CD4-positive, alpha-beta T cell treated with Interleukin-4 for 1 hour (primary cell): Measurements from ENCODE around the gene UBA1.

Experiments used
- DNase-seq, 2 donors: peaks; one replicate each; pipeline ENCODE4 v3.0.0-alpha.2; 2020 to 2022

Gene UBA1

GRCh38 chrX:47193475-47194193, at the start of gene UBA1:
Gene UBA1, plus strand, starts transcription at chrX:47193829. Its CDS starts 4,974 bp downstream, at chrX:47198803.
- DNase-seq = peak; percentile 95 to 98

DNA sequence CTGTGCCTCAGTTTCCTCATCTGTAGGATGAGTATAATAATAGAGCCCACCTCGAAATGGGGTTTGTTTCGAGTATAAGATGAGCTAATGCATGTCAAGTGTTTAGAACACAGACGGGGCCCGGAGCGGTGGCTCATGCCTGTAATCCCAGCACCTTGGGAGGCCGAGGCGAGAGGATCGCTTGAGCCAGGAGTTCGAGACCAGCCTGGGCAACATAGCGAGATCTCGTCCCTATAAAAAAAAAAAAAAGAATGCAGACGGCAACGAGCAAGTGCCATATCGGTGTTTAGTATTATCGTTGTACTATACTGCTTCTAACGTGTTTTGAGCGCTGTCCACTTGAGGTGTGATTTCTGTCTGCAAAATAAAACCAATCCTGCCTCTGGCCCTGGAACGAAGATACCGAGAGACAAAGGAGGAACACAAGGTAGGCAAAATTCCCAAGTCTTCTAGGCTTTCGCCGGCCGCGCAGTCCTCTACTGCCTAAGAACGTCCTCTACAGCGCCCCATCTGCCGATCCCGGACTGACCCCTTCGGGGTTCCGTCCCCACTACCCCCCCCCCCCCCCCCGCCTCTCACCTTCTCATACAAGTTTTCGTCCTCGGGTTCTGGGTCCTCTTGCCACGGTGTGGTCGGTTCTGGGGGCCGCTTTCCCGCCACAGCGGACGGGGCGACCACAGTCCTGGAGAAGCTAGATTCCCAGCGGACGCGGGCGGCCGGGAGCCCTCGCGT, 49.6 kb upstream of the UBA1 start:
- DNase-seq = peak in 1 of 2 donors; percentile 32

- DNase-seq = peak; percentile 94 to 95
Observed at GRCh38 chrX:47144626-47145394, 48.8 kb upstream of the UBA1 start, which contains the start of the genes NDUFB11 and RBM10. Gene NDUFB11, minus strand, starts transcription at chrX:47144702. Its CDS starts 23 bp downstream, at chrX:47144679. Gene RBM10, plus strand, starts transcription at chrX:47145221. Its CDS starts 2,261 bp downstream, at chrX:47147482.

DNA sequence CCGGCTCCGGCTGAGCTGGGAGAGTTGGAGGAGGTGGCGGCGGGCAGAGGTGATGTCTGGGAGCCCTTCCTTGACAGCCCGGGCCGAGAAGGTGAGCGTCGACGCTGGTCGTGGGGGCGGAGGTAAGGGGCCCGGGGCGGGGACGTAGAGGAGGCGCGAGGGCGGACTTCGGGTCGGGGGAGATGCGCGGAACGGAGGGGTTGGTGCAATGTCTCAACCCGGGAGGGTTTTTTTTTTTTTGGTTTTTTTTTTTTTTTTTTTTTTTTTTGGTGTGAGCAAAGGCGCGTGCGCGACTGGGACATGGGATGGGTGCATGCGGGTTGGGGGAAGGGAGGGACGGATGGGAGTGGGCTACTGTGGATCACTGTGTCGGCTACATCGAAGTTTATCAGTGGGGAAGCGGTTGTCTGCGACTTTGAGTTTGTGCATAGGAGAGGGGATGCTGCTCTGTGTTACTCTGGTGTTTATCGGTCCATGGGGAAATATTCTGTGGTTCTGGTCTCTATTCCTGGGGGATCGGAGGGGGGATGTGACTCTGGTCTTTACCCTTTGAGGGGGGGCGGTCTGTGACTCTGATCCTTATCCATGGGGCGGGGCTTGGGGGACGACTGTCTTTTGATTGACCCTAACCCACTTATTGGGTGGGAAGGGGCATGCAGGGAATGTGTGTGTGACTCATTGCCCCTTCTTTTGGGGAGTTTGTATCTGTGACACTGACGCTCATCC, 48.1 kb upstream of the UBA1 start:
- DNase-seq = no peak

DNA sequence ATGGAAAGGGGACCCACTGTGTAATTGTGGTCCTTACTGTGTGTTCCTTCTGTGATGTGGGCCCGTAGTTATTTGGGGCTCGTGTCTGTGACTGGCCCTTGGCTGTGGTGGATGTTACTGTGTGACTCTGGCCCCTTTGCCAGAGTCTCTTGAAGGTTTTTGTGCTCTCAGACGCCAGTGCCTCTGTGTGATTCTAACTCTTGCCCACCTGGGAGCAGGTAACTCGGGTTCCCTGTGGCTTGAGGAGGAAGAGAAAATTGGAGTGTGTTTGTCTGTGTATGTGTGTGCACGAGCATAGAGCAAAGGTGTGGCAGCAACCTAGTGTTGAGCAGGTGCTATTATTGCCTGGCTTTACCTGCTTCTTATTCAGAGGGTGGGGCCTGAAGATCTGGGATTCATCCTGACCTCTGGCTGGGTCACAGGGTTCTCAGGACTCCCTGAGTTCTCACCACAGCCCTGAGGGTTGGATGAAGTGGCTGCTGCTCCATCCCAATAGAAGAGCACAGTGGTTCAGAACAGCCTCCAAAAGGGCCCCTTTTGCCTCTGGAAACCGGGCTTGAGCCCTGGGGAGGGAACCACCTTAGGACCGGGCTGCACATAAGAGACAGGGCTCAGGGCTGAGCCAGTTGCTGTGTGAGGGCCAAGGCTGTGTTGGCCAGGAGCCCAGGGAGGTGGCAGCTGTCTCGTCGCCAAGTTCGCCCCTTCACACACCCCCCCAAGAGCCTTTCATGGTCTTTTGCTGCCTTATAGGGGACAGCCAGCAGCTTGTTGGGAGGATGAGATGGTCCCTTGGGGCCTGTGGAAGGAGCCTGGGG, 47.3 kb upstream of the UBA1 start:
- no peak for DNase-seq

GRCh38 chrX:47146936-47147859, 46.4 kb upstream of the UBA1 start:
- DNase-seq = no peak

- DNase-seq = no peak
Observed at GRCh38 chrX:47148946-47149345, 44.7 kb upstream of the UBA1 start.

- DNase-seq = no peak
Observed at GRCh38 chrX:47151435-47151834, 42.2 kb upstream of the UBA1 start.

DNA sequence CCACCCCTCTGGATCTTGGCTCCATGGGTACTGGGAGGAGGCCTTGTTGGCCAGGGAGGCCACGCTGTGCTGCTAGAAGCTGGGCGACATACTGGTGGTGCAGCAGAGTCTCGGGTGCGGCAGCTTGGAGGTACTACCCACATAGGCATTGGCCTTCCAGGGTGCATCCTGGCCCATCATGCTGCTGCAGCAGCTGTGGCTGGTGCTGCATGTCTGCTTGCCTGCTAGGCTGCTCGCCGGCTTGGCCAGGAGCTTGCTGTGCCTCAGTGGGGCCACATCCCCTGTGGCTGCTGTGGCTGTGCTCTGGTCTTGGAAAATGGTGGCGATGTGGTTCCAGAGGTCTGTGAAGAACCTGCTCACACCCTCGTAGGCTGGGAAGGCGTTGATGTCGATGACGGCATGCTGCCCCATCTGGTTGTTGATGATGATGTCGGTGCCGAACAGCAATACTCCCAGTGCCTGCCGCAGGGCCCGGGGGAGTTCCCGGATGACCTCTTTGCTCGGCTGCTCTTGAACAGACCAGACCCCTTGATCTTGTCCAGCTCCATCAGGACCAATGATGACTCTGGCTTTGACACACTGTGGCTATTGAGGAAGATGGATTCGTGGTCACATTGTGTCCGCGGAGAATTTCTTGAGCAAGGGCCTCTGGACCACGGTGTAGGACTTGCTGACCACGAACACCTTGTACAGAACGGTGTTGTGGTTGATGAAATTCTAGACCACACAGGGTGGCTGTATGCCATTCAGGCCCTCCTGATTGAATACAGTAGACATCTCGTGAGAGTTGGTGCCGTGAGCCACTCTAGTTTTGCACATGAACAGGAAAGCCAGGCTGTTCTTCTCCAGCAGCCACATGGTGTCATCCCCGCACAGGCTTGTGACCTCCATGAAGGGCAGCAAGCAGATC, 36.8 kb upstream of the UBA1 start:
- DNase-seq = no peak

- no peak for DNase-seq
Observed at GRCh38 chrX:47158131-47158530, 35.5 kb upstream of the UBA1 start.

- no peak for DNase-seq
Observed at GRCh38 chrX:47158781-47159180, 34.8 kb upstream of the UBA1 start.

DNA sequence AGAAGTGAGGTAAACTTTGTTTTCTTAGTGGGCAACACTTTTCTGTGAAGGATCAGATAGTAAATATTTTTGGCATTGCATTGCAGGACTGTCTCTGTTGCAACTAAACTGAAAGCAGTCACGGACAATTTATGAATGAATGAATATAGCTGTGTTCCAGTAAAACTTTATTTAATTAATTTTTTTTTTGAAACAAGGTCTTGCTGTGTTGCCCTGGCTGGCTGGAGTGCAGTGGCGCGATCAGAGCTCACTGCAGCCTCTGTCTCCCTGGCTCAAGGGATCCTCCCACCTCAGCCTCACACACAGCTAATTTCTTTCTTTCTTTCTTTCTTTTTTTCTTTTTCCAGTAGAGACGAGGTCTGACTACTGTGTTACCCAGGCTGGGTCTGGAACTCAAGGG, 32.8 kb upstream of the UBA1 start:
- DNase-seq = no peak

DNA sequence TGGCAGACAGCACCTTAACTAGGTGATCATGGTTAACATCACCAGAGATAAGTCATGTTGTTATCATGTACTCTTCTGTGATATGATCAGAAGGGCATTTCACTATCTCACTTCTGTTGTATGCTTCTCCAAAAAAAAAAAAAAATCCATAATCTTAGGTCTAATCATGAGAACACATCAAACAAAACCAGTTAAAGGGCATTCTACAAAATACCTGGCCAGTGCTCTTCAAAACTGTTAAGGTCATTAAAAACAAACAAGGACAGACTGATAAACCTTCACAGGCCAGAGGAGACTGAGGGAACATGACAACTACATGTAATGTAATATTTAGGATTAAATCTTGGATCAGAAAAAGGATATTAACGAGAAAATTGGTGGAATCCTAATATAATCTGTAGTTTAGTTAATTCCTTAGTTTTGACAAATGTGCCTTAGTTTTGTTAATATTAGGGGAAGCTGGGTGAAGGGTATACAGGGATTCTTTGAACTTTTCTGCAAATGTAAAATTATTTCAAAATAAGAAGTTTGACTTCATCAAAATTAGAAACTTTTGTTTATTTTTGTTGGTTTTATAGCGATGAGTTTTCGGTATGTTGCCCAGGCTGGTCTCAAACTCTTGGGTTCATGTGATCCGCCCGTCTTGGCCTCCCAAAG, 30.6 kb upstream of the UBA1 start:
- DNase-seq = no peak

GRCh38 chrX:47164420-47164819, 29.2 kb upstream of the UBA1 start:
- no peak for DNase-seq

- DNase-seq = no peak
Observed at GRCh38 chrX:47166126-47166525, 27.5 kb upstream of the UBA1 start.

GRCh38 chrX:47168495-47169073, 25.0 kb upstream of the UBA1 start:
- DNase-seq = no peak

- DNase-seq = no peak
Observed at GRCh38 chrX:47169273-47169672, 24.4 kb upstream of the UBA1 start.

GRCh38 chrX:47169726-47170515, 23.7 kb upstream of the UBA1 start:
- no peak for DNase-seq
